D721Med (cell line): Measurements from ENCODE around the gene DOCK4.

Source experiments
- DNase-seq: peaks from one replicate; pipeline ENCODE4 v3.0.0; 2011; ENCODE audit warnings: low spot score; ENCODE audit not compliant: insufficient read length
- FAIRE-seq: peaks from 2 replicates; lab custom pipeline; 2011; peaks lifted over from hg19 to GRCh38; lab: Jason Lieb, UNC
- TF ChIP-seq, protein P1 (sequence below): IDR thresholded peaks from 2 replicates; pipeline ENCODE4 v1.5.1; 2012; ENCODE audit warnings: mild to moderate bottlenecking, control low read depth; ENCODE audit not compliant: insufficient read depth; ENCODE audit errors: missing control alignments

The DOCK4 gene

DNA sequence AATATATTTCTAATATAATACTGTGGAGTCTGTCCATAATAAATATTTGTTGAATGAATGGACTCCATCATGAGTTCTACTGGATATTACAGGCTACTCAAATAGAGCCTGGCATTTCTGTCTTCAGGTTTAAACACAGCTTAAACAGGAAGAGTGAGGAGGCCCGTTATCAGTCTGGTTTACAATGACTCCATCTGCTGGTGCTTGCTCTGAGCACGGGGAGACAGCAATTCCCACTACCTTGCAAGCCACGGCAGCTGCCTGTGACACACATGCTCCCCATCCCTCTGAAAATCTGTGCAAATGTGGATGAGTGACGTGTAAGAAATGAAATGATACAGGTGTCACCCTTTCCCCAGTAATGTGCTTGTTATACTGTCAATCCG, 350.4 kb downstream of the DOCK4 start:
- DNase-seq (no peak), FAIRE-seq (no peak)
- TF ChIP-seq, protein P1, sequence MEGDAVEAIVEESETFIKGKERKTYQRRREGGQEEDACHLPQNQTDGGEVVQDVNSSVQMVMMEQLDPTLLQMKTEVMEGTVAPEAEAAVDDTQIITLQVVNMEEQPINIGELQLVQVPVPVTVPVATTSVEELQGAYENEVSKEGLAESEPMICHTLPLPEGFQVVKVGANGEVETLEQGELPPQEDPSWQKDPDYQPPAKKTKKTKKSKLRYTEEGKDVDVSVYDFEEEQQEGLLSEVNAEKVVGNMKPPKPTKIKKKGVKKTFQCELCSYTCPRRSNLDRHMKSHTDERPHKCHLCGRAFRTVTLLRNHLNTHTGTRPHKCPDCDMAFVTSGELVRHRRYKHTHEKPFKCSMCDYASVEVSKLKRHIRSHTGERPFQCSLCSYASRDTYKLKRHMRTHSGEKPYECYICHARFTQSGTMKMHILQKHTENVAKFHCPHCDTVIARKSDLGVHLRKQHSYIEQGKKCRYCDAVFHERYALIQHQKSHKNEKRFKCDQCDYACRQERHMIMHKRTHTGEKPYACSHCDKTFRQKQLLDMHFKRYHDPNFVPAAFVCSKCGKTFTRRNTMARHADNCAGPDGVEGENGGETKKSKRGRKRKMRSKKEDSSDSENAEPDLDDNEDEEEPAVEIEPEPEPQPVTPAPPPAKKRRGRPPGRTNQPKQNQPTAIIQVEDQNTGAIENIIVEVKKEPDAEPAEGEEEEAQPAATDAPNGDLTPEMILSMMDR: peak; percentile 27

DNA sequence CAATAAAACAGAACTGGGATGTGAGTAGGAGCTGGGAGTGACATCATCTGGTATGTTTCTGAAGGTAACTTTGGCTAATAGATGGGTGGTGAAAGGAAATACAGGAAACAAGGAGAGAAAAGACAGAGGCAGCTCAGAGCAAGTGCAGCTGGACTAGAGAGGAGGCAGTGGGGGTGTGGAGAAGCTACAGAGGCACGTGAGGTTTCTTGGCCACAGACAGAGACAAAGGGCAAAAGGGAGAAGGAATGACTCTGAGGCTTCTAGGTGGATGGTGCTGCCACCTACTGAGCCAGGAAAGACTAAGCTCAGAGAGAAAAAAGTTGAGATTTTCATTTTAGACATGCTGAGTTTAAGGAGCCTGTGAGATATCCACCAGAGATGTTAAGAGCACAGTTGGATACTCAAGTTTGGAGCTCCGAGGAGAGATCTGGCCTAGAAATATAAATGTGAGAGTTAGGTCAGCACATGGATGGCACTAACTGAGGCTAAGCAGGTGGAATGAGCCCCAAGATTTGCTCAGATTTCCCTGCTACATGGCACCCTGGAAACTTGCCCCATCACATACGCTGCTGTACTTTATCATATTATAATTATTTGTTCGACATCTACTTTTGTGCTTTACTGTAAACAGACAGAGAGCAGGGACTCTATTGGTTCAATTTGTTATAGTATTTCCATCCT, 350.9 kb downstream of the DOCK4 start:
- DNase-seq (no peak), FAIRE-seq (no peak)
- TF ChIP-seq, protein P1: peak; percentile 63

DNA sequence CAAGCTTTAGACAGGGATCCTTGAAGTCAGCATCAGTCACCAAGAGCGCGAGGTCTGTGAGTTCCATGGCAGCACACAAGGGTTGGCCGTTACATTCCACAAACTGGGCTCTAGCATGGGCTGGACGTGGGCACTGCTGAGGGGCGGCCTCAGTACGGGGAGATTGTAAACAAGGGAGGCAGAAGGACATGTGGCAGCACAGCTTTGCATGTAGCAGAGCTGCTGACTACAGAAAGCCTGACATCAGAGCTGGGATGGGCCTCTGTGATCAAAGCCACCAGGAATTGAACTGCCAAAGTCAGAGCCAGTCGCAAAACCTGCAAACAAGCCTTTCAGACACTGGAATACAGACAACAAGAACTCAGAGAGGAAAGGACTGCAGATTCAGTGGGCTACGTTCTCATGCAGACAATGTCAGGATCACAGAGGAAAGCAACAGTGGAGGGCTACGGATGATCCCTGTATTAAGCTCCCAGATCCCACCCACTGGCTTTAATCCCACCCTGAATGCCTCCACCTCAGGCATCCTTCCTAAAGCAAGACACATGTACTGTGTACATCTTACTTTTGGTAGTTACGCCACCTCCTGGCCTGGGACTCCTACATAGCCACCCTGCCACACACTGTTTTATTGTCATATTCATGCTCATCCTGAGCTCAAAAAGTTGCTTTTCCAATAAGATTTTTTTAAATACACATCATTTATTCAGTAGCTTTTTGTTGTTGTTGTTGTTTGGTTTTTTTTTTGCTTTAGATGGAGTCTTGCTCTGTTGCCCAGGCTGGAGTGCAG, 352.8 kb downstream of the DOCK4 start:
- FAIRE-seq: no peak
- no peak for DNase-seq

DNA sequence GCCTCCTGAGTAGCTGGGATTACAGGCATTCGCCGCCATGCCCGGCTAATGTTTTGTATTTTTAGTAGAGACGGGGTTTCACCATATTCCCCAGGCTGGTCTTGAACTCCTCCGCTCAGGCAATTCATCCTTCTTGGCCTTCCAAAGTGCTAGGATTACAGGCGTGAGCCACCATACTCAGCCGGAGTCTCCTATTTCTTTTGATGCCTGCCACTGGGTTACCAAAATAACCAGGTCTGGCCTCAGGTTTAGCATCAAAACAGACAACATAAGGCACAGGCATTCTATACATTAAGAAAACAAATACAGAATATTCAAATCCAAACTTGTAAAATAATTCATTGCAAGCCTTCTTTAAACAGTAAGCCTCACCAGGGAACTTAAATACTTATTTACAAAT, 354.1 kb downstream of the DOCK4 start:
- DNase-seq (no peak), FAIRE-seq (no peak)
- TF ChIP-seq, protein P1: no peak

More for the DNA sequence above, 352.8 kb downstream of the DOCK4 start:
- TF ChIP-seq, protein P1: peak; percentile 24

DNA sequence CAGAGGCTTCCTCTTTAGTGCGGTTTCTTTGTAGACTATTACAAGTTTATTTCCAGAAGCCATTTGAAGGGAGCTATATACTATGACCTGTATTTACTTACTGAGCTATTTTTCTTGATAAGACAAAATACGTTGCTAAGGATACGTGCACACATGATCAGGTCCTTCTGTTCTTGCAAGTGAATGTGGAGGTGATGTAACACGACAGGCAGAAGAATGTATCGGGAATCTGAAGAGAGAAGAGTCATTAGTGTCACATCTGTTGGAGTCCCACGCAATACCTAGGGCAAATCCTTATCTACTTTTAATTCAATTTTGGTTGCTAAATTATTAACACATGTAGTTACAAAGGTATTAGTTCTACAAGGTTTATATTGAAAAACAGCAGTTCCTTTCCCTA, 359.3 kb downstream of the DOCK4 start:
- TF ChIP-seq, protein P1: no peak
- no peak for FAIRE-seq
- DNase-seq: no peak

DNA sequence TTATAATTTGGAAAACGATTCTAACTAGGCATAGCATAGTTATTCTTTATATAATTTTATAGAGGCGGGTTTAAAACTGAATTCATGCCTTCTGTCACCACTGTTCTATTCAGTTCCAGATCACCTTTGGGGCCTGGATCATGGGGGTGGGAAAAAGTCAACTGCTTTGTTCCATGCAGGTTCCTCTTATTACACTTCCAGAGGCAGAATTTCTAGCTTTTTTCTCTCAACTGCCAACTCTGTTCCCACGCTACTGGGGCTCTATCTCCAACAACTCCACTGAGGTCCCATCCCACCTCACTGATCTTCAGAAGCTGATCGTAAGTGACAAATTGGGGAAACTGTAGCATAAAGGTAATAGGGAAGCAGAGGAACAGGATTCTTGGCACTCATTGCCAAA, 360.3 kb downstream of the DOCK4 start:
- DNase-seq (no peak), FAIRE-seq (no peak)
- TF ChIP-seq, protein P1: no peak
